Hematopoietic multipotent progenitor cell treated with erythropoietin and hydrocortisone succinate and interleukin-3 and kit ligand, for 6 days (in vitro differentiated cells): Measurements from ENCODE around the gene FOS.

ENCODE experiments used
- DNase-seq: peaks from one replicate; pipeline ENCODE4 v3.0.0-alpha.2; 2015

Gene FOS

GRCh38 chr14:75322746-75323145, 44.1 kb downstream of the FOS start:
- DNase-seq = no peak

GRCh38 chr14:75323571-75323970, 44.9 kb downstream of the FOS start:
- DNase-seq = no peak

- DNase-seq = no peak
These were observed 50.0 kb downstream of the FOS start for GRCh38 chr14:75328558-75329155.

GRCh38 chr14:75329369-75329768, 50.7 kb downstream of the FOS start:
- no peak for DNase-seq

GRCh38 chr14:75331471-75331870, 52.8 kb downstream of the FOS start:
- no peak for DNase-seq
